Smooth muscle cell (in vitro differentiated cells): ENCODE results near the gene WDR38. TPM values are rescaled to one million over a fixed set of nuclear protein-coding genes. Genes with fewer than 3 reads are reported as not detected.

Experiments
- DNase-seq: peaks from one replicate; lab custom pipeline; 2025; ENCODE audit not compliant: unreplicated experiment; lab: John Stamatoyannopoulos, UW
- H2AFZ ChIP-seq: fragments of 200-600 bp; sonication (generic); 2 replicates; pipeline ENCODE4 v1.6.0; 2016; ENCODE audit warnings: antibody characterized with exemption, low read depth, mild to moderate bottlenecking
- H3F3A ChIP-seq: fragments of 200-600 bp; sonication (generic); 2 replicates; pipeline ENCODE4 v1.6.0; 2017; ENCODE audit warnings: antibody characterized with exemption, low read depth
- H3K27ac ChIP-seq: fragments of 200-600 bp; sonication (generic); 2 replicates; pipeline ENCODE4 v1.5.1; 2016; ENCODE audit warnings: low read depth, mild to moderate bottlenecking
- H3K27me3 ChIP-seq: fragments of 200-600 bp; sonication (generic); 2 replicates; pipeline ENCODE4 v1.6.1; 2016; ENCODE audit warnings: low read depth, mild to moderate bottlenecking
- H3K36me3 ChIP-seq: fragments of 200-600 bp; sonication (generic); 2 replicates; pipeline ENCODE4 v1.5.1; 2016; ENCODE audit warnings: low read depth
- H3K4me1 ChIP-seq: fragments of 200-600 bp; sonication (generic); 2 replicates; pipeline ENCODE4 v1.5.1; 2016; ENCODE audit warnings: low read depth
- H3K4me2 ChIP-seq: fragments of 200-600 bp; sonication (generic); 2 replicates; pipeline ENCODE4 v1.6.0; 2016; ENCODE audit warnings: mild to moderate bottlenecking
- H3K4me3 ChIP-seq: fragments of 200-600 bp; sonication (generic); 2 replicates; pipeline ENCODE4 v1.5.1; 2016; ENCODE audit warnings: mild to moderate bottlenecking
- H3K79me2 ChIP-seq: fragments of 200-600 bp; sonication (generic); 2 replicates; pipeline ENCODE4 v1.6.0; 2016; ENCODE audit warnings: low read depth, mild to moderate bottlenecking
- H3K9ac ChIP-seq: fragments of 200-600 bp; sonication (generic); 2 replicates; pipeline ENCODE4 v1.6.0; 2016; ENCODE audit warnings: low read depth
- H3K9me3 ChIP-seq: fragments of 200-600 bp; sonication (generic); replicated peaks from 2 replicates; pipeline ENCODE4 v1.5.1; 2016; ENCODE audit warnings: low read depth
- H4K20me1 ChIP-seq: fragments of 200-600 bp; sonication (generic); 2 replicates; pipeline ENCODE4 v1.6.0; 2016; ENCODE audit warnings: low read depth
- WGBS: methylation state at CpG from one replicate; pipeline ENCODE4 v1.1.7; 2016; ENCODE audit warnings: low lambda C conversion rate; 5-methylcytosine and 5-hydroxymethylcytosine counted together
- polyA plus RNA-seq: library from polyadenylated mRNA; unstranded; fragments of >200 nt; fragmentation: Nextera tagmentation; extraction: Ambion mirVana; gene quantifications from 2 replicates; pipeline ENCODE4 v1.2.1, GENCODE V29; 2016
- total RNA-seq: library from RNA; depleted of rRNA; stranded (reverse); fragments of >200 nt; gene quantifications from 2 replicates; pipeline ENCODE4 v1.2.3, GENCODE V29; 2014
- TF ChIP-seq, protein P1 (sequence below): fragments of 200-600 bp; sonication (generic); IDR thresholded peaks from 2 replicates; pipeline ENCODE4 v1.5.1; 2017; ENCODE audit warnings: borderline replicate concordance, mild to moderate bottlenecking, antibody characterized with exemption; ENCODE audit not compliant: insufficient read depth, poor library complexity, severe bottlenecking

The WDR38 gene, protein sequence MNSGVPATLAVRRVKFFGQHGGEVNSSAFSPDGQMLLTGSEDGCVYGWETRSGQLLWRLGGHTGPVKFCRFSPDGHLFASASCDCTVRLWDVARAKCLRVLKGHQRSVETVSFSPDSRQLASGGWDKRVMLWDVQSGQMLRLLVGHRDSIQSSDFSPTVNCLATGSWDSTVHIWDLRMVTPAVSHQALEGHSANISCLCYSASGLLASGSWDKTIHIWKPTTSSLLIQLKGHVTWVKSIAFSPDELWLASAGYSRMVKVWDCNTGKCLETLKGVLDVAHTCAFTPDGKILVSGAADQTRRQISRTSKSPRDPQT
- total RNA-seq (not detected in 2 replicates), polyA plus RNA-seq (0.41 TPM in 1 of 2 replicates, not detected in the other)

DNA sequence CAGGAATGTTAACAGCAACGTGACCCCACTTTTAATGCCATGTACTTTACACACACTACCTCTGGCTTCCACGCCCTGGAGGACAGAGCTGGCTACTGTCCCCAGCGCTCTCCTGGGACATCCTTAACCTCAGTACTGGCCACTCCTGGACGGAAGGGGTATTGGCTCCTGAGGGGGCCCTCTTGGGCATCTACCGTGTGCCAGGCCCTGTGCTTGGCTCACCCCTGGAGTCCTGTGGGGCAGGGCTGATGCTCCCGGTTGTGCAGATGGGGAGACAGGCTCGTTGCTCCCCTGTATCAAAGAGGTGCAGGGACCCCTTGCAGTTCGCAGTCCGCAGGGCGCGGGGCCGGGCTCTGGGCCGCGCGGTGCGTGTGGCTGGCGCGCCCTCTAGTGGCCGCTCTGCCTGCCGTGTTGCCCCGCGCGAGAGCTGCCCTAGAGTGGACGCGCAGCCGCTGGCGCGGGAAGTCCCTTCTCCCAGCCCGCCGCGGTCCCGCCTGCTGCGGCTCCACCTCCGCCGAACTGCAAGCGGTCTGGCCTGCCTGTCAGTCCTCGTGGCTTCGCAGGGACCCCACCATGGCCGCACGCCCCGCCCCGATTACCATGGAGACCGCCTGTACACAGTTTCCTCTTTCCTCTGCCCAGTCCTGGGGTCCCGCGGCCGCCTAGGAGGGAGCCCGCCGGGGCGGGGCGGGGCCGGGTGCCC lies at the start of gene WDR38:
TSS of gene WDR38 (plus strand) at position 632 of the 703 bp plus-strand sequence. CDS start 72 bp downstream, outside the sequence.
- TF ChIP-seq, protein P1, sequence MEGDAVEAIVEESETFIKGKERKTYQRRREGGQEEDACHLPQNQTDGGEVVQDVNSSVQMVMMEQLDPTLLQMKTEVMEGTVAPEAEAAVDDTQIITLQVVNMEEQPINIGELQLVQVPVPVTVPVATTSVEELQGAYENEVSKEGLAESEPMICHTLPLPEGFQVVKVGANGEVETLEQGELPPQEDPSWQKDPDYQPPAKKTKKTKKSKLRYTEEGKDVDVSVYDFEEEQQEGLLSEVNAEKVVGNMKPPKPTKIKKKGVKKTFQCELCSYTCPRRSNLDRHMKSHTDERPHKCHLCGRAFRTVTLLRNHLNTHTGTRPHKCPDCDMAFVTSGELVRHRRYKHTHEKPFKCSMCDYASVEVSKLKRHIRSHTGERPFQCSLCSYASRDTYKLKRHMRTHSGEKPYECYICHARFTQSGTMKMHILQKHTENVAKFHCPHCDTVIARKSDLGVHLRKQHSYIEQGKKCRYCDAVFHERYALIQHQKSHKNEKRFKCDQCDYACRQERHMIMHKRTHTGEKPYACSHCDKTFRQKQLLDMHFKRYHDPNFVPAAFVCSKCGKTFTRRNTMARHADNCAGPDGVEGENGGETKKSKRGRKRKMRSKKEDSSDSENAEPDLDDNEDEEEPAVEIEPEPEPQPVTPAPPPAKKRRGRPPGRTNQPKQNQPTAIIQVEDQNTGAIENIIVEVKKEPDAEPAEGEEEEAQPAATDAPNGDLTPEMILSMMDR: peak; percentile 99
- DNase-seq: peak; percentile 55
- Histone ChIP-seq H3K79me2 (no peaks in the 10 kb centered on the region), H3K27me3 (no peaks in the 10 kb centered on the region), H3K9ac (peak within 1 kb of the TSS; percentile 60), H3K27ac (no peak within 1 kb of the TSS), H4K20me1 (peaks cover 19% of the 10 kb centered on the region), H3K4me1 (no peaks in the 10 kb centered on the region), H3K4me3 (peak within 1 kb of the TSS; percentile 58), H3K9me3 (no peaks in the 10 kb centered on the region), H3K36me3 (no peaks in the 10 kb centered on the region), H3F3A (peaks cover 15% of the 10 kb centered on the region), H2AFZ (peak within 1 kb of the TSS; percentile 70), H3K4me2 (peak within 1 kb of the TSS; percentile 84)
- 3% methylated on average over 48 of the region's 51 CpGs for WGBS

DNA sequence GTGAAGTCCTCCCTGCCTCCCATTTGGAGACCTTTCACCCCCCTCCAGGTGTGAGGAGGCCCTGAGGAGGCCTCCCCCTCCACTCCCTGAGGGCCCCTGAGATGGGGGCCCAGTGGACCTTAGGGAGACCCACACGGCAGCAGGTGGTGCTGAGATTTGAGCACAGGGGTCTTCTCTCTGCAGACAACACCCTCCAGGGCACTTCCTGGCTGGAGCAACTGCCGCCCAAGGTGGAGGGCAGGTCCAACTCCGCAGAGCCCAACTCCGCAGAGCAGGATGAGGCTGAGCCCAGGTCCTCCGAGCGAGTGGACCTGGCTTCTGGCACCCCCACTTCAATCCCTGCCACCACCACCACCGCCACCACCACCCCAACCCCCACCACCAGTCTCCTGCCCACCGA lies 49.3 kb upstream of the WDR38 start:
- WGBS: 98% methylated on average over 8 of the region's 8 CpGs
- no peak overlapping the region for H3K27ac ChIP-seq
- TF ChIP-seq, protein P1: no peak

DNA sequence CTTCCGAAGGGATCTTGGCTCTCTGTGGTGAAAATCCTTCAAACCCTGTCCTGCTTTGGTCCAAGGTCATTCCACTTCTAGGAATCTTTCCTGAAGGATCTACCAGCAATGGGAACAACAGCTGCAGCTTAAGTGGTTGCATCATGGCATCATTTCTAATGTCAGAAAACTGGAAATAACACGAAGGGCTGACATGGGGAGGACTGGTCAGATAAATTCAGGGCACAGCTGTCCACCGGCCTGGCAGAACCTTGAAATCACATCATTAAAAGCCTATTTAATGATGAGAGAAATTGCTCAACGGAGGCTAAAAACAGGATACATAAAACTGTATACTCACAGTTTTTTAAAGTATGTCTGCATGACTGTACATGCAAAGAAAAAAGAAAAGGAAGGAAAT lies 48.1 kb upstream of the WDR38 start:
- Histone ChIP-seq H3K9ac (no peak overlapping the region), H2AFZ (no peak overlapping the region), H3F3A (peaks cover 5% of the 10 kb centered on the region), H3K27ac (no peak overlapping the region), H3K4me2 (no peak overlapping the region), H4K20me1 (no peaks in the 10 kb centered on the region), H3K9me3 (no peaks in the 10 kb centered on the region), H3K36me3 (no peaks in the 10 kb centered on the region), H3K4me3 (no peak overlapping the region), H3K27me3 (no peaks in the 10 kb centered on the region), H3K79me2 (no peaks in the 10 kb centered on the region), H3K4me1 (no peaks in the 10 kb centered on the region)
- no peak for DNase-seq
- TF ChIP-seq, protein P1: no peak
- 60% methylated on average over 4 of the region's 4 CpGs for WGBS

More for the DNA sequence above, 49.3 kb upstream of the WDR38 start:
- no peaks in the 10 kb centered on the region for H3K9me3 ChIP-seq
- H3F3A ChIP-seq: no peaks in the 10 kb centered on the region
- no peaks in the 10 kb centered on the region for H3K36me3 ChIP-seq
- H3K79me2 ChIP-seq: no peaks in the 10 kb centered on the region
- H3K4me3 ChIP-seq: no peak overlapping the region
- no peaks in the 10 kb centered on the region for H4K20me1 ChIP-seq
- no peaks in the 10 kb centered on the region for H3K4me1 ChIP-seq
- H2AFZ ChIP-seq: no peak overlapping the region
- no peak overlapping the region for H3K9ac ChIP-seq
- H3K27me3 ChIP-seq: no peaks in the 10 kb centered on the region
- H3K4me2 ChIP-seq: no peak overlapping the region
- no peak for DNase-seq
